GM12801 (cell line): Measurements from ENCODE around the gene RPA3.

Source experiments
- TF ChIP-seq, protein P1 (sequence below): IDR thresholded peaks from one replicate; pipeline ENCODE4 v1.5.1; 2011; ENCODE audit warnings: control low read depth; ENCODE audit not compliant: insufficient read length; ENCODE audit errors: extremely low read depth

Gene RPA3

DNA sequence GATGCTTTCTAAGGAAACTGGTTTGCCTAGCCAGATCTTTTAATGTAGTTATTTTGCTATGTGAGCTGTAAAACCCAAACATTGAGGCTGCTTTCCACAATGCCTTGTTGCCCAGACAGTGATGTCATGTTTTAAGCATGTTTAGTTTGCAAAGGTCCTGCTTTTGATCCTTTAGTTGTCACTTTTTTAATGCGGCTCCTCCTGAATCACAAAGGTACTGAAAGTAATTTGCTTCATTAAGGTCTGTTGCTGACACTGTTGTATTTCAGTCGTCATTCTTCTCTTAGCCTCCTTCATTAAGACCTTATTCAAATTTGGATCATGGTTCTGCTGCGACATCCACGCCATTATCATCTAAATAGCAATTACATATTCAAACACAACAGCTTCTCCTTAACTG is 10.6 kb downstream of the RPA3 start:
- TF ChIP-seq, protein P1, sequence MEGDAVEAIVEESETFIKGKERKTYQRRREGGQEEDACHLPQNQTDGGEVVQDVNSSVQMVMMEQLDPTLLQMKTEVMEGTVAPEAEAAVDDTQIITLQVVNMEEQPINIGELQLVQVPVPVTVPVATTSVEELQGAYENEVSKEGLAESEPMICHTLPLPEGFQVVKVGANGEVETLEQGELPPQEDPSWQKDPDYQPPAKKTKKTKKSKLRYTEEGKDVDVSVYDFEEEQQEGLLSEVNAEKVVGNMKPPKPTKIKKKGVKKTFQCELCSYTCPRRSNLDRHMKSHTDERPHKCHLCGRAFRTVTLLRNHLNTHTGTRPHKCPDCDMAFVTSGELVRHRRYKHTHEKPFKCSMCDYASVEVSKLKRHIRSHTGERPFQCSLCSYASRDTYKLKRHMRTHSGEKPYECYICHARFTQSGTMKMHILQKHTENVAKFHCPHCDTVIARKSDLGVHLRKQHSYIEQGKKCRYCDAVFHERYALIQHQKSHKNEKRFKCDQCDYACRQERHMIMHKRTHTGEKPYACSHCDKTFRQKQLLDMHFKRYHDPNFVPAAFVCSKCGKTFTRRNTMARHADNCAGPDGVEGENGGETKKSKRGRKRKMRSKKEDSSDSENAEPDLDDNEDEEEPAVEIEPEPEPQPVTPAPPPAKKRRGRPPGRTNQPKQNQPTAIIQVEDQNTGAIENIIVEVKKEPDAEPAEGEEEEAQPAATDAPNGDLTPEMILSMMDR = no peak

DNA sequence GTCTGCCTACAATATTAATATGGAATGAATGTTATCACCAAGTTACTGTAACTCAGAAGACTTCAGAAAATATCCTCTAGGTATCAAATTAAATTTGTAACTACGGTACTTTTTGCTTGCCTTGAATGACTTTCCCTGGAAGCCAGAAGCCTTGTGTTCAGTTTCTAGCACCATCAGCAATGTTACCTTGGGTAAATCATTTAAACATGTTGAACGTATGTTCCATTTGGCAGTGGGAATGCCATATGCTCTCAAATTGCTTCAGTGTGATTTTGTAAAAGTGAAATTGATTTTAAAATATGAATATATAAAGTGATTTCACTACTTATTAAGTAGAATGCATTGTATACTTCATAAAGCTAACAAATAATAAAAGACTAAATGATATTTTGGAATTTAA is 11.2 kb downstream of the RPA3 start:
- TF ChIP-seq, protein P1 = no peak

GRCh38 chr7:7706556-7707172 is 11.7 kb downstream of the RPA3 start:
- TF ChIP-seq, protein P1 = no peak

DNA sequence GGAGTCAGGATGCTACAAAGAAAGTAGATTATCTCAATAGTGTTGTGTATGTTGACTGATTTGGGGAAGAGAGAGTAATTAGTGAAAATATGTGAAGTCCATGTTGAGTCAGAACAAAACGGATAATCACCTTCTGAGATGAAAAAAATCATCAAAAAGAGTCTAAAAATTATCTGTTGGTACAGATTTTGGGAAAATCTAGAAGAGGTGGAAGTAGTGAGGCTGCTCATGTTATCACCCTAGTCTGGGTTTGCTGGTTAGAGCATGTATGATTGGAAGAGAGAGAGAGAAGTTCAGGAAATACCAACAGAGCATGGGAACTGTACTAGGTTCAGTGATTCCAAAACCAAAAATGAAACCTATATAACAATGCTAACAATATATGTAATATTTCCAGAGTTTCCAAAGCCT is 12.3 kb downstream of the RPA3 start:
- TF ChIP-seq, protein P1 = no peak

DNA sequence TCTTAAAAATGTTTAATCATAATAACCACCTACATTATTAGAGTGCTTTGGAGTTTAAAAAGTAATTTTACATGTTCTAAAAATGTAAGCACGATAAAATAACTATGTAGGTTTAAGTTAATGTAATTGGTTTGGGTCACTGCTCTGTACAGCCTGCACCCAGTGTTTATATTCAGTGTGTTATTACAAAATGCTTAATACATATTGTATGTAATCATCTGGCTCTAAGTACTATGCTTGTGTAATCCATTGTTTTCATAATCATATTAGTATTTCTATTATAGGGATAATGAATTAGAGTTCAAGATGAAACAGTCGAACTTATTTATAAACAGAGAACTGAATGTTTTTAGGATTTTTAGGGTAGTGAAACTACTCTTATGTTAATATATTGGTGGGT is 13.1 kb downstream of the RPA3 start:
- TF ChIP-seq, protein P1 = no peak

- TF ChIP-seq, protein P1 = no peak
Measured at GRCh38 chr7:7704867-7705266, 13.5 kb downstream of the RPA3 start.

DNA sequence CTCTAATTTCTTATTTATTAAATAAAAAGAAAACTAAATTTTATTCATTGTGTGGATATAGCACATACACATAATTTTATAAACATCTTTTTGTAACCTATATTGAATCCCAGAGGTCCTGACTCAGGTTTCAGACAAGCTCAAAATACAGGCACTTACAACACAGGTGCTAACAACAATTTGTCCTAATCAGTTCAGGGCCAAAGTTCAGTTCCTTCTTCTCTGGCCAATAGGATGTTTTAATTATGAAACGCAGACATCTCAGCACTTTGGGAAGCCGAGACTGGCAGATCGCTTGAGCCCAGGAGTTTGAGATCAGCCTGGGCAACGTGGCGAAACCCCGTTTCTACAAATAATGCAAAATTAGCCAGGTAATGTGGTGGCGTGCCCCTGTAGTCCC is 15.0 kb downstream of the RPA3 start:
- TF ChIP-seq, protein P1 = no peak

GRCh38 chr7:7702826-7703225 is 15.6 kb downstream of the RPA3 start:
- TF ChIP-seq, protein P1 = no peak
